ENCODE data around the gene NCOA3. TPM values are rescaled to one million over a fixed set of nuclear protein-coding genes. Genes with fewer than 3 reads are reported as not detected.

NCOA3 gene
- total RNA-seq, 1 experiment from 2014 or later = 23.3 TPM

GRCh38 chr20:47475419-47476044, 26.2 kb upstream of the NCOA3 start:
- H2BK20ac ChIP-seq (ENCODE audit: low read depth, low read length, poor library complexity, severe bottlenecking) = no peak overlapping the region
- H4K5ac ChIP-seq (ENCODE audit: insufficient read length, low read depth, low read length) = no peak overlapping the region
- no peak overlapping the region for H3K56ac ChIP-seq (ENCODE audit: insufficient read length, low read depth, low read length)
- no peak overlapping the region for H3K23ac ChIP-seq (ENCODE audit: insufficient read length, low read depth, low read length)
- no peak overlapping the region for H2BK12ac ChIP-seq (ENCODE audit: insufficient read length, low read depth, low read length)
- no peaks in the 10 kb centered on the region for H3K79me1 ChIP-seq (ENCODE audit: insufficient read depth, low read depth, low read length, poor library complexity, severe bottlenecking)
- H3K18ac ChIP-seq (ENCODE audit: insufficient read length, low read depth, low read length) = no peak overlapping the region
- H3K14ac ChIP-seq (ENCODE audit: insufficient read depth, low read length) = no peak overlapping the region
- H3K27ac ChIP-seq (ENCODE audit: insufficient read length, low read depth, low read length) = no peak overlapping the region
- Mint-ChIP-seq H3K27me3 (ENCODE audit: low read depth) (no peaks in the 10 kb centered on the region), H3K9me3 (no peaks in the 10 kb centered on the region), H3K4me1 (no peaks in the 10 kb centered on the region), H3K27ac (no peak overlapping the region), H3K36me3 (ENCODE audit: insufficient read depth in 1 of 3, low read depth in 3 of 3) (no peaks in the 10 kb centered on the region), H3K4me3 (no peak overlapping the region)
- no peak overlapping the region for H4K8ac ChIP-seq (replicated peaks; ENCODE audit: insufficient read length, low read depth, low read length)
- H3K4me1 ChIP-seq (ENCODE audit: insufficient read depth, low read length) = no peaks in the 10 kb centered on the region
- no peak for DNase-seq
- H4K91ac ChIP-seq (ENCODE audit: insufficient read length, low read depth, low read length) = no peak overlapping the region
- no peak overlapping the region for H3K9ac ChIP-seq (ENCODE audit: extremely low read depth, insufficient read length, low read length)
- no peak overlapping the region for H2BK5ac ChIP-seq (ENCODE audit: insufficient read length, low read length)
- H3K4ac ChIP-seq (ENCODE audit: low read depth, low read length) = no peak overlapping the region
- no peak for TF ChIP-seq CTCF (conservative IDR thresholded peaks at IDR 0.05)
- H3K4me2 ChIP-seq (ENCODE audit: insufficient read depth, insufficient read length, low read length) = no peak overlapping the region
- no peaks in the 10 kb centered on the region for H4K20me1 ChIP-seq (ENCODE audit: control insufficient read depth, insufficient read depth, insufficient read length)
- H2BK15ac ChIP-seq (ENCODE audit: low read depth, low read length) = no peak overlapping the region
- no peak overlapping the region for H2AK5ac ChIP-seq (ENCODE audit: insufficient read length, low read length)
- H3K27me3 ChIP-seq (ENCODE audit: insufficient read depth, low read length) = no peaks in the 10 kb centered on the region
- H3K79me2 ChIP-seq (ENCODE audit: insufficient read depth, low read length) = no peaks in the 10 kb centered on the region
- no peaks in the 10 kb centered on the region for H3K23me2 ChIP-seq (ENCODE audit: insufficient read length, low read depth, low read length, poor library complexity, severe bottlenecking)
- H2BK120ac ChIP-seq (ENCODE audit: low read depth, low read length, poor library complexity, severe bottlenecking) = no peak overlapping the region
- no peak overlapping the region for H3T11ph ChIP-seq (ENCODE audit: low read length)
- no peaks in the 10 kb centered on the region for H3K9me3 ChIP-seq (ENCODE audit: control insufficient read depth, low read depth, low read length)
- no peak overlapping the region for H2AFZ ChIP-seq (ENCODE audit: low read length)
- no CpG with 5 or more reads among the region's 4 CpGs for WGBS (ENCODE audit: extremely low coverage, insufficient read length, low lambda C conversion rate)

All from H9 (cell line).